ENCODE data around the gene ARPC2. TPM values are rescaled to one million over a fixed set of nuclear protein-coding genes. Genes with fewer than 3 reads are reported as not detected.

ARPC2 gene
- total and polyA plus RNA-seq, 10 of the 15 experiments (the other 5 are each of a cell fraction or from before 2014, with no cell fraction given) = 440 to 980 (median 709) TPM

DNA sequence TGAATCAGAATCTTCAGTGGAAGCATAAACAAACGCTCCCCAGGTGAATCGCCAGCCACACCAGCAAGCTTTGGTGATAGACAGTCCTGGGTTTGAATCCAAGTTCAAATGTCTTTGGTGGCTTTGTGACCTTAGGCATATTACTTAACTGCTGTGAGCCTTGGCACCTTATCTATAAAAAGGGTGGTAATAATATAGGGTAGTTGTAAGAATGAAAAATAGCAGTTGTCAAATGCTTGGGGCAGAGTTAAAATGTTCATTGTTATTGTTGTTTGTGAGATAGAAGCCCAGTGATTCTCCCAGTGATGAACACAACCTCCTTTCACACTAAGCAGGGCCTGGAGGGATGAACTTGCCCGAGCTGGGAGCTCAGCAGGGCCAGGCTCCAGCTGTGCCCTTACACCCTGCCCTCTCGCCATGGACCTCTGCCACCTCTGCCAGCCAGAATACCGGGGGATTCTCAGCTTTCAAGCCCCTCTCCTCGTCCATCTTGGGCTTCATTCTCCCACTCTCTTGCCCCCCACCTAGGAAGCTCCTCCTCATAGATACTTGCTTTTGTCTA lies 81.4 kb downstream of the ARPC2 start:
- RAD21 ChIA-PET (ENCODE audit: unreplicated experiment) = interaction anchor here (1.1 to 2.0 kb wide), 7 partner anchors 11 to 98 kb away, joined by 3 to 9 read pairs (median 4); partner anchors contain the start of gene CATIP
- H3K4me1 ChIP-seq (ENCODE audit: control insufficient read depth, insufficient read depth, low read length) = no peaks in the 10 kb centered on the region
- no peaks in the 10 kb centered on the region for H3K36me3 ChIP-seq (ENCODE audit: control insufficient read depth in 2 of 2, insufficient read depth in 2 of 2, low read length in 1 of 2)
- no peak overlapping the region for H3K4me2 ChIP-seq (ENCODE audit: control insufficient read depth, insufficient read depth)
- 60% methylated on average over 6 of the region's 6 CpGs for WGBS (ENCODE audit: insufficient coverage, insufficient replicate concordance, low lambda C conversion rate, missing lambda C conversion rate)
- H2AFZ ChIP-seq (ENCODE audit: control insufficient read depth, low read depth, low read length) = no peak overlapping the region
- no peaks in the 10 kb centered on the region for H3K27me3 ChIP-seq (replicated peaks in 1 of 2; ENCODE audit: control insufficient read depth in 2 of 2, insufficient read depth in 2 of 2, low read length in 1 of 2)
- intact Hi-C loops (cut with micrococcal nuclease; ENCODE audit: unreplicated experiment) (loop anchor here (10.0 kb wide), 1 partner anchor 356 kb away; the partner anchor contains the start of genes BCS1L and ZNF142), in situ Hi-C loops (cut with MboI) (loop anchor here (25.0 kb wide), 1 partner anchor 89 kb away; the partner anchor contains the start of genes CTDSP1 and SLC11A1)
- no peaks in the 10 kb centered on the region for H3K79me2 ChIP-seq (ENCODE audit: control insufficient read depth, insufficient read depth, low read length)
- H3K27ac ChIP-seq (ENCODE audit: control insufficient read depth, insufficient read depth) = no peak overlapping the region
- no peak overlapping the region for H3K9ac ChIP-seq (ENCODE audit: control insufficient read depth, insufficient read depth, low read length)
- no peak for DNase-seq (ENCODE audit: low read depth, low spot score)
- H3K4me3 ChIP-seq = no peak overlapping the region
- H3K9me3 ChIP-seq (replicated peaks; ENCODE audit: control insufficient read depth, insufficient read depth, low read length) = no peaks in the 10 kb centered on the region
- H4K20me1 ChIP-seq (ENCODE audit: control insufficient read depth, insufficient read depth) = no peaks in the 10 kb centered on the region
- CTCF ChIA-PET = interaction anchor here (1.4 to 2.7 kb wide), 6 partner anchors 8 to 168 kb away, joined by 6 to 25 read pairs (median 8); partner anchors contain the start of gene CATIP
- no peak for ATAC-seq
- no TSS peak for BruUV-seq (replicated peaks)
- no peak for FAIRE-seq
- SMC1A ChIA-PET (ENCODE audit: uncharacterized antibody, unreplicated experiment) = interaction anchor here (0.6 to 5.5 kb wide), 11 partner anchors 8 to 110 kb away, joined by 3 to 45 read pairs (median 4); partner anchors contain the start of genes AAMP, CATIP and PNKD
- POLR2A ChIA-PET = interaction anchor here (0.9 to 1.6 kb wide), 3 partner anchors 11 to 64 kb away, joined by 3 to 4 read pairs (median 3); no protein-coding TSS in a partner anchor
- TF ChIP-seq MYB (IDR thresholded peaks at IDR 0.05; ENCODE audit: borderline replicate concordance, low read depth, low read length) (no peak), TBL1XR1 (IDR thresholded peaks at IDR 0.05; ENCODE audit: low read depth, low read length) (no peak), LARP7 (IDR thresholded peaks at IDR 0.05) (no peak), POLR2A (IDR thresholded peaks at IDR 0.05; ENCODE audit: low read depth, low read length) (no peak), SRF (IDR thresholded peaks at IDR 0.05; ENCODE audit: low read depth in 2 of 2, low read length in 2 of 2) (no peak), HDGF (IDR thresholded peaks at IDR 0.05) (no peak), NR2F1 (conservative IDR thresholded peaks at IDR 0.05) (no peak), ZNF384 (IDR thresholded peaks at IDR 0.05; ENCODE audit: borderline replicate concordance, low read depth, low read length) (no peak)
- TF ChIP-seq, protein P1, sequence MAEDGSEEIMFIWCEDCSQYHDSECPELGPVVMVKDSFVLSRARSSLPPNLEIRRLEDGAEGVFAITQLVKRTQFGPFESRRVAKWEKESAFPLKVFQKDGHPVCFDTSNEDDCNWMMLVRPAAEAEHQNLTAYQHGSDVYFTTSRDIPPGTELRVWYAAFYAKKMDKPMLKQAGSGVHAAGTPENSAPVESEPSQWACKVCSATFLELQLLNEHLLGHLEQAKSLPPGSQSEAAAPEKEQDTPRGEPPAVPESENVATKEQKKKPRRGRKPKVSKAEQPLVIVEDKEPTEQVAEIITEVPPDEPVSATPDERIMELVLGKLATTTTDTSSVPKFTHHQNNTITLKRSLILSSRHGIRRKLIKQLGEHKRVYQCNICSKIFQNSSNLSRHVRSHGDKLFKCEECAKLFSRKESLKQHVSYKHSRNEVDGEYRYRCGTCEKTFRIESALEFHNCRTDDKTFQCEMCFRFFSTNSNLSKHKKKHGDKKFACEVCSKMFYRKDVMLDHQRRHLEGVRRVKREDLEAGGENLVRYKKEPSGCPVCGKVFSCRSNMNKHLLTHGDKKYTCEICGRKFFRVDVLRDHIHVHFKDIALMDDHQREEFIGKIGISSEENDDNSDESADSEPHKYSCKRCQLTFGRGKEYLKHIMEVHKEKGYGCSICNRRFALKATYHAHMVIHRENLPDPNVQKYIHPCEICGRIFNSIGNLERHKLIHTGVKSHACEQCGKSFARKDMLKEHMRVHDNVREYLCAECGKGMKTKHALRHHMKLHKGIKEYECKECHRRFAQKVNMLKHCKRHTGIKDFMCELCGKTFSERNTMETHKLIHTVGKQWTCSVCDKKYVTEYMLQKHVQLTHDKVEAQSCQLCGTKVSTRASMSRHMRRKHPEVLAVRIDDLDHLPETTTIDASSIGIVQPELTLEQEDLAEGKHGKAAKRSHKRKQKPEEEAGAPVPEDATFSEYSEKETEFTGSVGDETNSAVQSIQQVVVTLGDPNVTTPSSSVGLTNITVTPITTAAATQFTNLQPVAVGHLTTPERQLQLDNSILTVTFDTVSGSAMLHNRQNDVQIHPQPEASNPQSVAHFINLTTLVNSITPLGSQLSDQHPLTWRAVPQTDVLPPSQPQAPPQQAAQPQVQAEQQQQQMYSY (CRISPR knock-in tag; IDR thresholded peaks at IDR 0.05) = no peak
- TF ChIP-seq, protein P2, sequence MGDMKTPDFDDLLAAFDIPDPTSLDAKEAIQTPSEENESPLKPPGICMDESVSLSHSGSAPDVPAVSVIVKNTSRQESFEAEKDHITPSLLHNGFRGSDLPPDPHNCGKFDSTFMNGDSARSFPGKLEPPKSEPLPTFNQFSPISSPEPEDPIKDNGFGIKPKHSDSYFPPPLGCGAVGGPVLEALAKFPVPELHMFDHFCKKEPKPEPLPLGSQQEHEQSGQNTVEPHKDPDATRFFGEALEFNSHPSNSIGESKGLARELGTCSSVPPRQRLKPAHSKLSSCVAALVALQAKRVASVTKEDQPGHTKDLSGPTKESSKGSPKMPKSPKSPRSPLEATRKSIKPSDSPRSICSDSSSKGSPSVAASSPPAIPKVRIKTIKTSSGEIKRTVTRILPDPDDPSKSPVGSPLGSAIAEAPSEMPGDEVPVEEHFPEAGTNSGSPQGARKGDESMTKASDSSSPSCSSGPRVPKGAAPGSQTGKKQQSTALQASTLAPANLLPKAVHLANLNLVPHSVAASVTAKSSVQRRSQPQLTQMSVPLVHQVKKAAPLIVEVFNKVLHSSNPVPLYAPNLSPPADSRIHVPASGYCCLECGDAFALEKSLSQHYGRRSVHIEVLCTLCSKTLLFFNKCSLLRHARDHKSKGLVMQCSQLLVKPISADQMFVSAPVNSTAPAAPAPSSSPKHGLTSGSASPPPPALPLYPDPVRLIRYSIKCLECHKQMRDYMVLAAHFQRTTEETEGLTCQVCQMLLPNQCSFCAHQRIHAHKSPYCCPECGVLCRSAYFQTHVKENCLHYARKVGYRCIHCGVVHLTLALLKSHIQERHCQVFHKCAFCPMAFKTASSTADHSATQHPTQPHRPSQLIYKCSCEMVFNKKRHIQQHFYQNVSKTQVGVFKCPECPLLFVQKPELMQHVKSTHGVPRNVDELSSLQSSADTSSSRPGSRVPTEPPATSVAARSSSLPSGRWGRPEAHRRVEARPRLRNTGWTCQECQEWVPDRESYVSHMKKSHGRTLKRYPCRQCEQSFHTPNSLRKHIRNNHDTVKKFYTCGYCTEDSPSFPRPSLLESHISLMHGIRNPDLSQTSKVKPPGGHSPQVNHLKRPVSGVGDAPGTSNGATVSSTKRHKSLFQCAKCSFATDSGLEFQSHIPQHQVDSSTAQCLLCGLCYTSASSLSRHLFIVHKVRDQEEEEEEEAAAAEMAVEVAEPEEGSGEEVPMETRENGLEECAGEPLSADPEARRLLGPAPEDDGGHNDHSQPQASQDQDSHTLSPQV (IDR thresholded peaks at IDR 0.05) = no peak
- TF ChIP-seq, protein P3, sequence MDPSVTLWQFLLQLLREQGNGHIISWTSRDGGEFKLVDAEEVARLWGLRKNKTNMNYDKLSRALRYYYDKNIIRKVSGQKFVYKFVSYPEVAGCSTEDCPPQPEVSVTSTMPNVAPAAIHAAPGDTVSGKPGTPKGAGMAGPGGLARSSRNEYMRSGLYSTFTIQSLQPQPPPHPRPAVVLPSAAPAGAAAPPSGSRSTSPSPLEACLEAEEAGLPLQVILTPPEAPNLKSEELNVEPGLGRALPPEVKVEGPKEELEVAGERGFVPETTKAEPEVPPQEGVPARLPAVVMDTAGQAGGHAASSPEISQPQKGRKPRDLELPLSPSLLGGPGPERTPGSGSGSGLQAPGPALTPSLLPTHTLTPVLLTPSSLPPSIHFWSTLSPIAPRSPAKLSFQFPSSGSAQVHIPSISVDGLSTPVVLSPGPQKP (IDR thresholded peaks at IDR 0.05; ENCODE audit: low read depth, low read length) = no peak

Data from GM12878 (cell line).